GM19239 (cell line): ENCODE results near the gene TGM1.
A peak's percentile ranks its signal among the peaks of the same experiment; 100 is the strongest.
"Not testable (repeated sequence)": the region's sequence is repeated elsewhere in the genome, so short reads cannot be mapped to it uniquely, and the experiment has no call there.

Source experiments
- DNase-seq: peaks from one replicate; pipeline ENCODE4 v3.0.0; 2011; ENCODE audit warnings: low spot score; ENCODE audit not compliant: insufficient read length
- FAIRE-seq: peaks from 2 replicates; lab custom pipeline; 2011; peaks lifted over from hg19 to GRCh38; lab: Jason Lieb, UNC

Gene TGM1

DNA sequence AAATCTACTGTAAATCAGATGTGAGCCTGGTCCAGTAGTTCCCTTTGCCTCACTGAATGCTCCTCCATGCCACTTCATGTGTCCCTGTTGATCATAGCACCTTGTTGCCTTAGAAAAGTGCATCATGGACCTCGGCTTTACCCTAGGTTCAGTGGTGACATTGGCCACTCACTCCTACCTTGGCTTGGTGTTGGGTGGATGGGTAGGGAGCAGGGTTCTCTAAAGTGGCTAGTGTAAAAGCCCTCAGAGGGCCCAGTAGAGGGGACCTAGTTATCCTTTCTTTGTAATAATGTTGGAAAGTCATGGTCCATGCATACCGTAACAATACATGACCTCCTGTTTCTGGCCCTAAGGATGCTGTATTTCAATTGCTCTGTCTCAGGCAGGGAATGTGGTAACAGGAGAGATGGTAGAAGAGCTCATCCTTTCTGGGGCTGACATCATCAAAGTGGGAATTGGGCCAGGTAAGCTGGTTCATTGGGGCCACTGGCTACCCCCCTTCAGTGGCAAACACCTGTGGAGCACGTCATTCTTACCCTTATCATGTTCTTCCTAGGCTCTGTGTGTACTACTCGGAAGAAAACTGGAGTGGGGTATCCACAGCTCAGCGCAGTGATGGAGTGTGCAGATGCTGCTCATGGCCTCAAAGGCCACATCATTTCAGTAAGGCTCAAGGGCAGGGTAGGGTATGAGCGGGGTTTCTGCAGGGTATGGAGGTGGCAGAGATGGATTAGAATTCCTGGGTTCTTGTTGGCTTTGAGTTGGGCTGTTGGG, 26.1 kb downstream of the TGM1 start:
- FAIRE-seq, result no peak
- DNase-seq, result no peak

DNA sequence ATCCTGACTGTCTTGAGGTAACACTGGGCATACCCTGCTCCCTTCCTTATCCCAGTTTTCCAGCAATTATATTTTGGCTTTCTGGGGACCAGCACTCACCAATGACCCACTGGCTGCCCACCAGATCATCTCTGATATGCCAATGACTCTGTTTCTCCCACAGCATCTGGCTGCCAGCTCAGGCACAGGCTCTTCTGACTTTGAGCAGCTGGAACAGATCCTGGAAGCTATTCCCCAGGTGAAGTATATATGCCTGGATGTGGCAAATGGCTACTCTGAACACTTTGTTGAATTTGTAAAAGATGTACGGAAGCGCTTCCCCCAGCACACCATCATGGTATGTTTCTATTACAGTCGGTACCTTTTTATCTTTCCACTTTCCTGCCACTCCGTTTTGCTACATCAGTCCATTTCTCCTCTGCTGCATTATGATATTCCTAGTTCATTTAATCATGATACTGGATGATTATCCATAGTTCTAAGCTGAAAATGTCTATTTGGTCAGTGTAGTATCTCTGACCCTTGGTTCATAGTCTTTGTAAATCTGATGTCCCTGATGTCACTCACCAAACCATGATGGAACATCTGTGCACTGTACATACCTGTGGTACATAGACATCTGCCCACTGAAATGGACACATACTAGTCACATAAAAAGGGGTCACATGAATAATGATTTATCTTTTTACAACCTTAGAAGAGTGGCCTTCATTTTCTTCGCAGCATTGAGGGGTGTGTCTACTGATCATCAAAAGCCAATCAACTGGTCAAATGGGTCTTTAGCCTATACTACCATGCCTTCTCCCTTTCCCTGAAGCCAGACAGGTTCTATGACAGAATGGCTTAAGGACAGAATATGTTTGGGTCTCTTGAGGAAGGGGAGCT, 26.9 kb downstream of the TGM1 start:
- DNase-seq (no peak), FAIRE-seq (no peak)

DNA sequence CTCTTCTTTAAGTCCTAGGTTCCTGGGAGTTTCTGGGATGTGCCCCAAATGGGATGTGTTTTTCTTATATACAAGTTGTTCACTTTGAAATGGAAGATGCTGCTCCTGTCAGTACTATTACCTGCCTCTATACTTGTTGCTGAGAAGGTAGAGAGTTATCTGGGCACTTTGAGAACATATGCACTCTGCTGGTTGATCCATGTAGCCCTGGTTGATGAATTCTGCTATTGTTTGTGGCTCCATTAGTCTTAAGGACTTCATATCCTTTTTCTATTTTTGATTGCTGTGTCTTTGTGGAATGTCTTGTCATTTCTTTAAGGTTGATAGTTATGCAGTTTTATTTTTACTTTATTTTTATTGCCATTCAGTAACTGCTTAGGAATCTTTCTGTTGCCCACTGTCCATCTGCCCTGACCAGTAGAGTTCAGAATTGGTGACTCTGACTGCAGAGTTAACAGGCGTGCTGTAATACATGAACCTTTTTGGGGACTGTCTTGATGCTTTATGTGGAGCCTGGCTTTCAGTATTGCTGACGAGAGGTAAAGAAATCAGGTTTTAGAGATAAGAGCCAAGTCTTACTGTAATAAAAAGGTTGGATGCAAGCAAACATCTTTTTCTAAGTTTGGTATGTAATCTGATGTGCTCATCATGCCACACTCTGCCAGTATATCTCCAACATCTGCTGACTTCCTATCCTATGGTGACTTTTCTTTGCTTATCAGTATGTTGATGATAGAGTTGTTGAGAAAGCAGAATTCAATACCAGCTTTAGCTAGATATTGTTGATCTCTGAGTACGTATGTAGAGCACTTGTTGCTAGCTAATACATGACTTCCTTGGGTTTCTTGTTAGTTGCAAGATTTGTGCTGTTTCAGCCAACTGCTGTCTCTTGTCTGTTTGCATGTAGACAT, 28.6 kb downstream of the TGM1 start:
- no peak for DNase-seq
- FAIRE-seq, result no peak

DNA sequence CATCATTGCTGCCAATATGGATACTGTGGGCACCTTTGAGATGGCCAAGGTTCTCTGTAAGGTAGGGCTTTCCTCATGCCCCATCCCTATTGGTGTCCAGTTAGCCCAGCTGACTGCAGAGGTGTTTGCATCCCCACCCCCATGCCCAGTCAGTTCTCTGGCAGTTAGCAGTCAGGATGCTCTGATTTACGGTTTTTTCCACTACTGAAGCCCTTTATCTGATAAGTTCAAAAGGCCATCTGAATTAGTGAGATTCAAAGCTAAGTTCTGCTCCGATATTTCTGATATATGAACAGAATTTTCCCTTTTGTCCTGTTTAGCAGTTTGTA, 29.5 kb downstream of the TGM1 start:
- DNase-seq, result no peak
- FAIRE-seq, result no peak

DNA sequence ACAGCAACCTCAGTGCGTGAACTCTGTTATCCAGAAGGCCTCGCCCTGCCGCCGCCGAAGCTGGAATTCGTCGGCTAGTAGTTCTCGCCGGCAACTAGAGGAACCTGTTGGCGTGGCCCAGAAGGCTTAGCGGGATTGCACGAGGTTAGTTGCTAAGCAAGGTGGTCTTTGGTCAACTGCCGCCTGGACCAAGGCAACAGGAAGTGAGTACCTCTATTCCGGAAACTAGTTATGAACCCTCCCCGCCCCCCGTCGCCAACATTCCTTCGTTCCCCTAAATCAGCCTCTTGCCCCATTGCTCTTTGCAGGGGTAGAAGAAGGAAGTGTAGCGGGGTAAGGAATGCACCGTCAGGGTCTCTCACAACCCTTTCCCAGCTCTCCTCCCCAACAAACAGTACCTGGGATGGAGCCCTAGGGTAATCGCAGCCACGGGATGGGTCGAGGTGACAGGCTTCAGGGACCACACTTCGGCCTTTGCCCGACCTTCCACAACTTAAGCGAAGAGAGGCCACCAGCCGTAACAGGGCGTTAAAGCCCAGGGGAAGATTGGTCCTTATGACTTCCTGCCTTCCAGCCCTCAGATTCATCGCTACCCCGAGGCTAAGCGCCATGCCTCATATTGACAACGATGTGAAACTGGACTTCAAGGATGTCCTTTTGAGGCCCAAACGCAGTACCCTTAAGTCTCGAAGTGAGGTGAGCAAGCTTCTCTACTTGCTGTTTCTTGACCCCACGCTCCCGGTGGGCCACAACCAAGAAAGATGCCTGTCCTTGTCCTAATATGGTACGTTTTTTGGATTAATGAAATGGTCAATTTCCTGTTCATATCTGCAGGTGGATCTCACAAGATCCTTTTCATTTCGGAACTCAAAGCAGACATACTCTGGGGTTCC, 30.1 kb downstream of the TGM1 start, which contains the start of gene GMPR2:
TSS of gene GMPR2 (plus strand) at position 285 of the 893 bp plus-strand sequence. CDS start at position 610, 325 bp downstream.
- DNase-seq, result no peak
- FAIRE-seq, result no peak

DNA sequence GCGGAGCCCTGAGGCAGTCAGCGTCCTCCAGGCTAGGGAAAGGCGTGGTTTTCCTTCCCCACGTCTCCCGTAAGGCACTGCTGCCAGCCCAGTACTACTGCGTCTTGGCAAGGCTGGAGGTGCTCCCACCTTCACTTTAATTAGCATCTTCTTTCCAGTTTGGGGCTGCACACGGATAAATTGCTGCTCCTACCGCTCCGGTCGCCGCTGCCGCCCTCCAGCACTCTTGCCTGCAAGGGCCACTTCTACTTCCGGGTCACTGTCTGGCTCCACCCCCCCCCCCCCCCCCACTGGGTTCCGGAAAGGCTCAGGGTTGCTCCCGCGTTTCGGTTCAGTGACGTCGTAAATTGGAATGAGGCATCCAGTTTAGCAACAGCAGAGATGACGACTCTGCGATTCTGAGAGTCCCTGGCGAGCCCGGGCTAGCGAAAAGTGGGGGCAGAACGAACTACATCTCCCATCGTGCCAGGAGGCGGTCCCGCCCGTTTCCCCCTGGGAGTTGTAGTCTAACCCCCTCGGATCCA, 30.8 kb downstream of the TGM1 start, which contains the start of gene NEDD8:
TSS of gene NEDD8 (minus strand) at position 247 of the 524 bp plus-strand sequence. CDS start at position 147, 100 bp downstream.
- peak; percentile 62 for DNase-seq

DNA sequence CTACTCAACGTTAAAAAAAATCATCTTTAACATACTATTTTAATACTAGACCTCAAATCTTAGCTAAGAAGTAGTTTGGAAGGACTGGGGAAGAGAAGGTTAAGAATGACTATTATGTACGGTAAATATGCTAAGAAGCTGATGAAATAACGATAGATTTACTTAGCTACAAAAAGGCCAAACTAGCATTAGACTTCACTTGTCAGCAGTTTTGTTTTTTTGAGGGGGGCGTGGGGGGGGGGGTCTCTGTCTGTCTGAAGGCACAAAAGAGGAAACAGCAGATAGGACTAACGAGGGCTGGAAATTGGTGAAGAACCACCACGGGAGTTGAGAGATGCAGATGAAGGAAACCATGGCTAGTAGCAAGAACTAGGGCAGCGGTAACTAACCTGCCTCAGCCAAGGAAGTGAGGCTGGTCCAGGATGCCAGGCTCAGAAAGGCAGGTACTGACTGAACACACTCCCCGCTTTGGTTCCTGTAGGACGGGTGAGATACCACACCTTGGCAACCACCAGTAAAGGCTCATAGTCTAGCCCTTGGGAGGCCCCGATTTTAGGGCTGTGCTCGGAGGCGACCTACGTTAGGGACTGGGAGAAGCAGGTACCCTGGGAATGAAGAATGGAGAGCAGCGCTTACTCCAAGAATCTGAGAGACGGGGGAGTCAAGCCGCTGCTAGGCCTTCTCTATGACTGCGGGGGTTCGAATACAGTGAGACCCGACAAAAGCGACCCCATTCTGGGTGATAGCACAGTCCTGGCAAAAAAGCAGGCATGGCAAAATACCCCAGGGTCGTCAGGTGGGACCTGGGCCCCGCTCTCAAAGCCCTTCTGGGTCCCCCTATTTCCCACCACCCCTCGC, 31.5 kb downstream of the TGM1 start:
- DNase-seq, result no peak
- FAIRE-seq, result no peak

More for the DNA sequence above, 30.8 kb downstream of the TGM1 start, which contains the start of gene NEDD8:
- FAIRE-seq, result peak; percentile 88

DNA sequence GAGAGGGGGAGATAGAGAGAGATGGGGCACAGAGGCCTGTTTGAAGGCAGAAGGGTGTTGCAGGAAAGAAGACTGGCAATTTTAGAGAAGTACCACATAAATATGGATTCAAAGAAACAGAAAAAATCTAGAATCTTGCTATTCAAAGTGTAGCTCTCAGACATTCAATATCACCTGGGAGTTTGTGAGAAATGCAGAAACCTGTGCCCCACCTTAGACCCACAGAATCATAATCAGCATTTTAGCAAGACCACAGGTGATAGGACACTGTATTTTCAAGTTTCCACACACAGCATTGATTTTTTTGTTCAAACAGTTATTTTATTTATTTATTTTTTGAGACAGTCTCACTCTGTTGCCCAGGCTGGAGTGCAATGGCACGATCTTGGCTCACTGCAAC, 34.1 kb downstream of the TGM1 start:
- no peak for FAIRE-seq
- DNase-seq, result no peak

DNA sequence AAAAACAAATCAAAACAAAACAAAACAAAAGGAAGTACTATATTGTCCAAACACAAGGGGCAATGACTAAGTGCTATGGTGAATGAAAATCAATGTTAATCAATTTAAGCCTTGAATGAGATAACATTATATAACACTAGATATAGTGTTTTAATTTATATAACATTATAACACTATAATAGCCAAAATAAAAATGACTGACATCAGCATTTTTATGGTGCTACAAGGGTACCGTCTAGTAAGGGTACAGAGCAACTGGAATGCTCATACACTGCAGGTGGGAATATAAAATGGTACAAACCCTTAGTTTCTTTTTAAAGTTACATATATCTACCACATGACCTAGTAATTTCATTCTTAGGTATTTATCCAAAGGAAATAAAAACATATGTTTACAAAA, 36.5 kb downstream of the TGM1 start:
- FAIRE-seq (no peak), DNase-seq (no peak)

DNA sequence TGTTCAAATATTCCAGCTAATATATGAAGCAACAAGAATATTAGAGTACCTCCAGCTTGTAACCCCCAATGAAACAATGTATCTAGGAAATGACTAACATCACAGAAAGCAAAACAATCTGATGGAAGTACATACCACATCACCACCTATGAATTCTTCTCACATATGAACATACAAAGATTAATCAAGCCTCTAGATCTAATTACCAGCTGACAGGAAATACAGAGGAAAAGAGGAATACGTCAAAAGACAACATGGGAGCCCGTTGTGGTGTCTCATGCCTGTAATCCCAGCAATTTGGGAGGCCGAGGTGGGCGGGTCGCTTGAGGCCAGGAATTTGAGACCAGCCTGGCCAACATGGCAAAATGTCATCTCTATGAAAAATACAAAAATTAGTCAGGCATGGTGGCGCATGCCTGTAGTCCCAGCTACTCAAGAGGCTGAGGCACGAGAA, 38.3 kb downstream of the TGM1 start:
- DNase-seq (no peak), FAIRE-seq (no peak)

DNA sequence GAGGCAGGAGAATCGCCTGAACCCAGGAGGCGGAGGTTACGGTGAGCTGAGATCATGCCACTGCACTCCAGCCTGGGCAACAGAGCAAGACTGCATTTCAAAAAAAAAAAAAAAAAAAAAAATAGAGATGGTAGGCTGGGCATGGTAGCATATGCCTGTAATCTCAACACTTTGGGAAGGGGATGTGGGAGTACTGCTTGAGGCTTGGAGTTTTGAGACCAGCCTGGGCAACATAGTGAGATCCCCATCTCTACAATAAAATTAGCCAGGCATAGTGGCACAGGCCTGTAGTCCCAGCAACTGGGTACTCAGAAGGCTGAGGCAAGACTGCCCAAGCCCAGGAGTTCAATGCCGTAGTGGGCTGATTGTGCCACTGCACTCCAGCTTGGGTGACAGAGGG, 40.0 kb downstream of the TGM1 start:
- FAIRE-seq, DNase-seq: not testable (repeated sequence)

DNA sequence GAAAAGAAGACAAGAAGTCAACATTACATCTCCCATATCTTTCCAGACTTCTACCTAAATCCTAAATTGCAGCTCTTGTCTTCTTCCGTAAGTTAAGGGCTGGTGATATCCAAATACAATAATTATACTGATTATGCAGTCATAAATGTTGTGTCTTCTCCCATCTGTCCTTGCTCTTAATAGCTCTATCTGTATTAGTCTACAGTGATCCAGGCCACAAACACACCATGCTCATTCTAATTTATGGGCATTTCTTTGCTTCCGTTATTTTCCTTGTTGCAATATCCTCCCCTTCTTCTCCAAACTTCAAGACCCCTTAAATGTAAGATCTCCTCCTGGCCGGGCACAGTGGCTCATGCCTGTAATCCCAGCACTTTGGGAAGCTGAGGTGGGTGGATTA, 43.5 kb downstream of the TGM1 start:
- DNase-seq, result no peak
- no peak for FAIRE-seq

DNA sequence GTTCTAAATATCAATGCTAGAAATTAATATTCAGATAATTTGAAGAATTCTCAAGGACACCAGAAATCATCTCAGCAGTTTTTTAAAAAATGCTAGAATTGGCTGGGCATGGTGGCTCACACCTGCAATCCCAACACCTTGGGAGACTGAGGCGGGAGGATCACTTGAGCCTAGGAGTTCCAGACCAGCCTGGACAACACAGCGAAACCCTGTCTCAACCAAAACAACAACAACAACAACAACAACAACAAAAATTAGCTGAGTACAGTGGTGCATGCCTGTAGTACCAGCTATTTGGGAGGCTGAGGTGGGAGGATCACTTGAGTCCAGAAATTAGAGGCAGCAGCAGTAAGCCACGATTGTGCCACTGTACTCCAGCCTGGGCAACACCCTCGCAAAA, 43.9 kb downstream of the TGM1 start:
- FAIRE-seq, result no peak
- DNase-seq, result no peak

DNA sequence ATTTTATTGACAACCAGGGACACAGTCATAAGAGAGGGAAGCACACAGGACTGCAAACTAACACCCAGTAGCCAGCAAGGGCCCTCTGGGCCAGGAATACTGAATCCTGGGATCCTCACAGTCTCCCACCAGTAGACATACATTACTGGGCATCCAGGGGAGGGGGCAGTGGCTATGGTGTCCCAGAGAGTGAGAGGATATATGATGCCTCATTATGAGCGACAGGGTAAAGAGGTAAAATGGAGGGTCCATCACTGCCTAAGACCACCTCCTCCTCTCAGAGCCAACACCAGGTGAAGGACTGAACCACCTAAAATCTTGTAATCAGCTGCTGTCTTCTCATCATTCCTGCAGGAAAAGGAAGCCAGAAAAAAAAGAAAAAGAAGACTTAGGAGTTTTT, 46.1 kb downstream of the TGM1 start:
- DNase-seq, FAIRE-seq: not testable (repeated sequence)

DNA sequence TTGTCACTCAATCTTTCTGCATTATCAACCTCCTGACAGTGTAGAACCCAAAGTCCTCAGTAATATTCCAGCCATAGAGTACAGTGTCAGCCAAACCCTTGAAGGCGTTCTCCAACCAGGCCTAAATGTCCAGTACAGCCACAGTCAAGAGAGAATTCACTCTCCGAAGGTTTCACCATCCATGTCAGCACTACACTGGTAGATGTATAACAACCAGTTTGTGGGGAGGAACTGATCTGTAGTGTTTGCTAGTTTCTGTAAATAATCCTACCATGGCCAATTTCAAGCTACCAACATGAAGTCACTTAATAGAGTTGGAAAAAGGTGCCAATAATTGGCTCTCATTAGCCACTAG, 46.7 kb downstream of the TGM1 start:
- FAIRE-seq, result no peak
- DNase-seq, result no peak

DNA sequence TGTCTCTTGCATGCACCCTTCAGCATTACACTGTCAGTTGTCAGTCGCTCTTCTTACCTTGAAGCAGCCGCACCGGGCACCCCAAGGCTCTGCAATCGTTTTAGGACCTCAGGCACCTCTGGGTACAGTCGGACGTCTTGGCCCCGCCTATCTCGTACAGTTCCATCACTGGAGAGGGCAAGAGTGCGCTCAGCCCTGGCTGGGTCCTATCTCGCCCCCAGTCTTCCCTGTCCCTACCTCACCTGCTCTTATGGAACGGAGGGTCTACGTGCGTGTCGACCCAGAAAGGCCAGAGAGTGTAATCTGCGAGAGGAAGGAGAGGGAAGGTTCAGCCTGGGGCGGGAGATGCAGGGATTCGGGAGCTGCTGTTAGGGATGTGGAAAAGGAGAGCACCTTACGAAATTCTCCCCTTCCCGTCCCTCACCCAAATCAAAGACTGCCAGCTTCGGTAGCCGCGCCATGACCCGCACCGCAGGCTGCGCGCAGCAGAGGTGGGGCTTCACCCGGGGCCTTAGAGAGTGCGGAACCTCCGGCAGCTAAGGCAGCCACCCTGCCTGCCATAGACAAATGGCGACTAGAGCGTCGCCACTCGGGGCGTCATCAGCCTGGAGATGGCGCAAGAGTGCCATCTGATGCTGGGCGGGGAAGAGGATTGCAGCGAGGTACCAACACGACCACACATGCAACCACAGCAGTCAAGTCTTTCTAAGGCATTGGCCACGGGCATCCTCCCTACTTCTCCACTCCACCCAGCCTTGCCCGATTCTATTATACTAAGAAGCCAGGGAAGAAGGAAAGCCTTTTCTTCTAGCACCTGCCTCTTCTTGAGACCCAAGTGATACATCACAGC, 47.3 kb downstream of the TGM1 start, which contains the start of gene MDP1:
TSS of gene MDP1 (minus strand) at position 572 of the 850 bp plus-strand sequence. CDS start at position 461, 111 bp downstream.
- DNase-seq, result peak; percentile 84
- FAIRE-seq, result peak; percentile 95
